OCI-LY7 (cell line): Measurements from ENCODE around the gene KRT72.

ENCODE experiments used
- EZH2phosphoT487 ChIP-seq: fragments of 200-600 bp; sonication (generic); IDR thresholded peaks from 2 replicates; pipeline ENCODE4 v1.6.1; 2018; ENCODE audit warnings: low read depth, borderline replicate concordance, mild to moderate bottlenecking, mixed run types, antibody characterized with exemption, low read length, moderate library complexity, mixed read lengths
- TF ChIP-seq, protein P1 (sequence below): fragments of 200-600 bp; sonication (generic); conservative IDR thresholded peaks from 2 replicates; pipeline ENCODE4 v1.5.1; 2014; ENCODE audit warnings: mild to moderate bottlenecking, antibody characterized with exemption, low read length, moderate library complexity, mixed read lengths

DNA sequence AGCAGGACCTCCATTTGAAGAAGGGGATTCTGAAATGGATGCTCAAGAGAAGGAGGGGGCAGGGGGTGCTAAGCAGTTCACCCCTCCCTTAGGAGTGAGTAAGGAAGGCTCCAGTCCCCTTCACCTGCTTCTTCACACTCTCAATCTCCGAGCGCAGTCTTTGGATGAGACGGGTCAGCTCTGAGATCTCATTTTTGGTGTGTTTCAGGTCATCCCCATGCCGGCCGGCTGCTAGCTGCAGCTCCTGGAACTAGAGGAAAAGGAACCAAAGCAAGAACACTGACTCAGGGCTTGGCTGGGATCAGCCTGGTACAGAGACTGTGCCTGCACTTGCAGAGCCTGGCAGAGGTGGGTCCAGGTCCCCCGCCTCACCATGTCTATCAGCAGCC lies 9.8 kb upstream of the KRT72 start:
- TF ChIP-seq, protein P1, sequence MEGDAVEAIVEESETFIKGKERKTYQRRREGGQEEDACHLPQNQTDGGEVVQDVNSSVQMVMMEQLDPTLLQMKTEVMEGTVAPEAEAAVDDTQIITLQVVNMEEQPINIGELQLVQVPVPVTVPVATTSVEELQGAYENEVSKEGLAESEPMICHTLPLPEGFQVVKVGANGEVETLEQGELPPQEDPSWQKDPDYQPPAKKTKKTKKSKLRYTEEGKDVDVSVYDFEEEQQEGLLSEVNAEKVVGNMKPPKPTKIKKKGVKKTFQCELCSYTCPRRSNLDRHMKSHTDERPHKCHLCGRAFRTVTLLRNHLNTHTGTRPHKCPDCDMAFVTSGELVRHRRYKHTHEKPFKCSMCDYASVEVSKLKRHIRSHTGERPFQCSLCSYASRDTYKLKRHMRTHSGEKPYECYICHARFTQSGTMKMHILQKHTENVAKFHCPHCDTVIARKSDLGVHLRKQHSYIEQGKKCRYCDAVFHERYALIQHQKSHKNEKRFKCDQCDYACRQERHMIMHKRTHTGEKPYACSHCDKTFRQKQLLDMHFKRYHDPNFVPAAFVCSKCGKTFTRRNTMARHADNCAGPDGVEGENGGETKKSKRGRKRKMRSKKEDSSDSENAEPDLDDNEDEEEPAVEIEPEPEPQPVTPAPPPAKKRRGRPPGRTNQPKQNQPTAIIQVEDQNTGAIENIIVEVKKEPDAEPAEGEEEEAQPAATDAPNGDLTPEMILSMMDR = no peak
- no peak for TF ChIP-seq EZH2phosphoT487
